DOHH2 (cell line): Measurements from ENCODE around the gene TPMT.
"Not testable (repeated sequence)": the region's sequence is repeated elsewhere in the genome, so short reads cannot be mapped to it uniquely, and the experiment has no call there.

Source experiments
- CTCF ChIP-seq: fragments of 200-600 bp; sonication (generic); IDR thresholded peaks from one replicate; pipeline ENCODE4 v1.5.1; 2014; ENCODE audit warnings: antibody characterized with exemption, mild to moderate bottlenecking, low read depth, low read length; ENCODE audit not compliant: poor library complexity, severe bottlenecking
- EZH2phosphoT487 ChIP-seq: fragments of 200-600 bp; sonication (generic); IDR thresholded peaks from 2 replicates; pipeline ENCODE4 v1.6.1; 2017; ENCODE audit warnings: borderline replicate concordance, mild to moderate bottlenecking, antibody characterized with exemption, low read length, moderate library complexity, mixed read lengths

GRCh38 chr6:18176198-18176597 lies 21.3 kb upstream of the TPMT start:
- TF ChIP-seq EZH2phosphoT487, CTCF: not testable (repeated sequence)
